H9 (cell line): Measurements from ENCODE around the gene ENO3. TPM values are rescaled to one million over a fixed set of nuclear protein-coding genes. Genes with fewer than 3 reads are reported as not detected.

Experiments used
- DNase-seq: peaks from one replicate; pipeline ENCODE4 v3.0.0-alpha.2; 2017
- H2AFZ ChIP-seq: one replicate; pipeline ENCODE4 v1.6.1; 2013; ENCODE audit warnings: mild to moderate bottlenecking, low read length, control low read depth, moderate library complexity
- H2AK5ac ChIP-seq: 2 replicates; pipeline ENCODE4 v1.6.1; 2013; ENCODE audit warnings: low read length, control low read depth, mixed read lengths; ENCODE audit not compliant: insufficient read length
- H2BK120ac ChIP-seq: one replicate; pipeline ENCODE4 v1.6.1; 2013; ENCODE audit warnings: low read depth, mild to moderate bottlenecking, low read length, control low read depth, inconsistent platforms; ENCODE audit not compliant: poor library complexity, severe bottlenecking
- H2BK12ac ChIP-seq: 2 replicates; pipeline ENCODE4 v1.6.1; 2013; ENCODE audit warnings: low read length, control low read depth, mixed read lengths, low read depth; ENCODE audit not compliant: insufficient read length
- H2BK15ac ChIP-seq: 2 replicates; pipeline ENCODE4 v1.6.1; 2013; ENCODE audit warnings: low read depth, low read length, control low read depth
- H2BK20ac ChIP-seq: one replicate; pipeline ENCODE4 v1.6.1; 2013; ENCODE audit warnings: low read depth, mild to moderate bottlenecking, low read length, control low read depth, inconsistent platforms; ENCODE audit not compliant: poor library complexity, severe bottlenecking
- H2BK5ac ChIP-seq: 2 replicates; pipeline ENCODE4 v1.6.1; 2013; ENCODE audit warnings: low read length, control low read depth, mixed read lengths; ENCODE audit not compliant: insufficient read length
- H3K14ac ChIP-seq: 2 replicates; pipeline ENCODE4 v1.6.1; 2013; ENCODE audit warnings: low read length, control low read depth; ENCODE audit not compliant: insufficient read depth
- H3K18ac ChIP-seq: 2 replicates; pipeline ENCODE4 v1.6.1; 2013; ENCODE audit warnings: low read depth, mild to moderate bottlenecking, mixed read lengths, low read length, control low read depth; ENCODE audit not compliant: insufficient read length
- H3K23ac ChIP-seq: 2 replicates; pipeline ENCODE4 v1.6.1; 2013; ENCODE audit warnings: low read length, control low read depth, mixed read lengths, low read depth; ENCODE audit not compliant: insufficient read length
- H3K23me2 ChIP-seq: 2 replicates; pipeline ENCODE4 v1.6.1; 2013; ENCODE audit warnings: low read depth, mild to moderate bottlenecking, mixed read lengths, low read length, control low read depth; ENCODE audit not compliant: insufficient read length, poor library complexity, severe bottlenecking
- H3K27ac ChIP-seq: 2 replicates; pipeline ENCODE4 v1.5.1; 2013; ENCODE audit warnings: low read length, control low read depth, mixed read lengths, low read depth; ENCODE audit not compliant: insufficient read length
- H3K27me3 ChIP-seq: 2 replicates; pipeline ENCODE4 v1.6.1; 2013; ENCODE audit warnings: low read length, control low read depth, inconsistent platforms; ENCODE audit not compliant: insufficient read depth
- H3K4ac ChIP-seq: 2 replicates; pipeline ENCODE4 v1.6.1; 2013; ENCODE audit warnings: low read depth, mild to moderate bottlenecking, control low read depth, inconsistent platforms, low read length, moderate library complexity
- H3K4me1 ChIP-seq: 2 replicates; pipeline ENCODE4 v1.6.1; 2013; ENCODE audit warnings: low read length, control low read depth, inconsistent platforms; ENCODE audit not compliant: insufficient read depth
- H3K4me2 ChIP-seq: 2 replicates; pipeline ENCODE4 v1.6.1; 2013; ENCODE audit warnings: low read length, control low read depth, mixed read lengths; ENCODE audit not compliant: insufficient read length, insufficient read depth
- H3K56ac ChIP-seq: 2 replicates; pipeline ENCODE4 v1.6.1; 2013; ENCODE audit warnings: low read depth, mild to moderate bottlenecking, mixed read lengths, low read length, control low read depth; ENCODE audit not compliant: insufficient read length
- H3K79me1 ChIP-seq: 2 replicates; pipeline ENCODE4 v1.6.1; 2013; ENCODE audit warnings: low read depth, mild to moderate bottlenecking, moderate library complexity, low read length, control low read depth, inconsistent platforms; ENCODE audit not compliant: insufficient read depth, poor library complexity, severe bottlenecking
- H3K79me2 ChIP-seq: 2 replicates; pipeline ENCODE4 v1.6.1; 2013; ENCODE audit warnings: low read length, control low read depth, inconsistent platforms; ENCODE audit not compliant: insufficient read depth
- H3K9ac ChIP-seq: 2 replicates; pipeline ENCODE4 v1.6.1; 2013; ENCODE audit warnings: low read length, control low read depth, mixed read lengths; ENCODE audit not compliant: insufficient read length; ENCODE audit errors: extremely low read depth
- H3K9me3 ChIP-seq: one replicate; pipeline ENCODE4 v1.6.1; 2013; ENCODE audit warnings: low read depth, low read length, inconsistent platforms; ENCODE audit not compliant: control insufficient read depth
- H3T11ph ChIP-seq: one replicate; pipeline ENCODE4 v1.6.1; 2013; ENCODE audit warnings: mild to moderate bottlenecking, low read length, control low read depth, inconsistent platforms
- H4K20me1 ChIP-seq: one replicate; pipeline ENCODE4 v1.6.1; 2013; ENCODE audit not compliant: control insufficient read depth, insufficient read length, insufficient read depth
- H4K5ac ChIP-seq: 2 replicates; pipeline ENCODE4 v1.6.1; 2013; ENCODE audit warnings: low read depth, mild to moderate bottlenecking, mixed read lengths, low read length, control low read depth; ENCODE audit not compliant: insufficient read length
- H4K8ac ChIP-seq: replicated peaks from 2 replicates; pipeline ENCODE4 v1.6.1; 2013; ENCODE audit warnings: low read length, control low read depth, mixed read lengths, low read depth; ENCODE audit not compliant: insufficient read length
- H4K91ac ChIP-seq: 2 replicates; pipeline ENCODE4 v1.6.1; 2013; ENCODE audit warnings: low read depth, mild to moderate bottlenecking, moderate library complexity, mixed read lengths, low read length, control low read depth; ENCODE audit not compliant: insufficient read length
- H3K27ac Mint-ChIP-seq, 3 experiments: 2 replicates in 2 of 3; 3 replicates in 1 of 3; pipeline ENCODE4 v1.8.0; 2020 to 2021; ENCODE audit warnings: mixed read lengths in 3 of 3, mild to moderate bottlenecking in 1 of 3, moderate library complexity in 1 of 3
- H3K27me3 Mint-ChIP-seq: 2 replicates; pipeline ENCODE4 v1.8.0; 2021; ENCODE audit warnings: low read depth, mild to moderate bottlenecking, moderate library complexity, mixed read lengths
- H3K36me3 Mint-ChIP-seq, 3 experiments: 2 replicates in 2 of 3; 3 replicates in 1 of 3; pipeline ENCODE4 v1.8.0; 2020 to 2021; ENCODE audit warnings: low read depth in 3 of 3, mixed read lengths in 3 of 3; ENCODE audit not compliant: insufficient read depth in 1 of 3
- H3K4me1 Mint-ChIP-seq, 2 experiments: 2 replicates each; pipeline ENCODE4 v1.8.0; 2020; ENCODE audit warnings: mixed read lengths in 2 of 2
- H3K4me3 Mint-ChIP-seq, 2 experiments: 2 replicates in 1 of 2; 3 replicates in 1 of 2; pipeline ENCODE4 v1.8.0; 2020 to 2021; ENCODE audit warnings: mild to moderate bottlenecking in 2 of 2, mixed read lengths in 2 of 2, moderate library complexity in 1 of 2
- H3K9me3 Mint-ChIP-seq, 2 experiments: 2 replicates in 1 of 2; 3 replicates in 1 of 2; pipeline ENCODE4 v1.8.0; 2020; ENCODE audit warnings: mild to moderate bottlenecking in 2 of 2, mixed read lengths in 2 of 2, moderate library complexity in 1 of 2
- WGBS: extraction: QIAGEN DNeasy Blood & Tissue Kit; methylation state at CpG from one replicate; pipeline ENCODE4 v1.1.7; 2013; ENCODE audit warnings: missing lambda C conversion rate, low lambda C conversion rate, mixed read lengths; ENCODE audit not compliant: insufficient read length; ENCODE audit errors: extremely low coverage; 5-methylcytosine and 5-hydroxymethylcytosine counted together
- total RNA-seq: library from RNA; stranded (reverse); gene quantifications from 2 replicates; pipeline ENCODE4 v1.2.1, GENCODE V29; 2021
- TF ChIP-seq, protein P1 (sequence below): fragments of 200-600 bp; sonication (generic); conservative IDR thresholded peaks from 3 replicates; pipeline ENCODE4 v1.8.0; 2021; ENCODE audit warnings: antibody characterized with exemption, mild to moderate bottlenecking

ENO3 gene
- total RNA-seq, 1 experiment from 2014 or later: 25.4 TPM

GRCh38 chr17:4951486-4951885 lies 567 bp downstream of the ENO3 start:
- Histone ChIP-seq H4K20me1 (no peaks in the 10 kb centered on the region), H4K91ac (no peak overlapping the region), H3K4me2 (peak overlapping the region; percentile 72), H4K5ac (no peak overlapping the region), H3K4me1 (peaks cover 4% of the 10 kb centered on the region; the same call in 1 of the 2 replicates), H3K27me3 (no peaks in the 10 kb centered on the region), H3K23me2 (peaks cover 23% of the 10 kb centered on the region), H3T11ph (no peak overlapping the region), H2AK5ac (no peak overlapping the region), H2BK120ac (no peak overlapping the region), H3K4ac (no peak overlapping the region), H3K14ac (no peak overlapping the region), H3K27ac (no peak overlapping the region), H2BK12ac (no peak overlapping the region), H2AFZ (no peak overlapping the region), H2BK5ac (no peak overlapping the region), H3K56ac (no peak overlapping the region), H3K9ac (no peak overlapping the region), H3K79me2 (peaks cover 8% of the 10 kb centered on the region; the same call in 1 of the 2 replicates), H3K23ac (no peak overlapping the region), H3K18ac (no peak overlapping the region), H3K79me1 (peaks cover 3% of the 10 kb centered on the region), H2BK20ac (no peak overlapping the region), H3K9me3 (no peaks in the 10 kb centered on the region), H2BK15ac (no peak overlapping the region), H4K8ac (no peak overlapping the region)
- no CpG with 5 or more reads among the region's 3 CpGs for WGBS
- no peaks in the 10 kb centered on the region; the same call in 1 of the 2 replicates for H3K27me3 Mint-ChIP-seq
- H3K27ac Mint-ChIP-seq: peak overlapping the region; percentile 10 to 94 (median 58); a peak in 4 of 7 replicates
- H3K36me3 Mint-ChIP-seq: peaks cover 5 to 11% (median 6%) of the 10 kb centered on the region in 3 experiments
- H3K4me1 Mint-ChIP-seq: peaks cover 32 to 34% of the 10 kb centered on the region in 2 experiments
- peaks cover 0 to 2% of the 10 kb centered on the region in 2 experiments; a peak in 1 of 5 replicates for H3K9me3 Mint-ChIP-seq
- H3K4me3 Mint-ChIP-seq: peak overlapping the region; percentile 87 to 95
- DNase-seq: no peak
- TF ChIP-seq, protein P1, sequence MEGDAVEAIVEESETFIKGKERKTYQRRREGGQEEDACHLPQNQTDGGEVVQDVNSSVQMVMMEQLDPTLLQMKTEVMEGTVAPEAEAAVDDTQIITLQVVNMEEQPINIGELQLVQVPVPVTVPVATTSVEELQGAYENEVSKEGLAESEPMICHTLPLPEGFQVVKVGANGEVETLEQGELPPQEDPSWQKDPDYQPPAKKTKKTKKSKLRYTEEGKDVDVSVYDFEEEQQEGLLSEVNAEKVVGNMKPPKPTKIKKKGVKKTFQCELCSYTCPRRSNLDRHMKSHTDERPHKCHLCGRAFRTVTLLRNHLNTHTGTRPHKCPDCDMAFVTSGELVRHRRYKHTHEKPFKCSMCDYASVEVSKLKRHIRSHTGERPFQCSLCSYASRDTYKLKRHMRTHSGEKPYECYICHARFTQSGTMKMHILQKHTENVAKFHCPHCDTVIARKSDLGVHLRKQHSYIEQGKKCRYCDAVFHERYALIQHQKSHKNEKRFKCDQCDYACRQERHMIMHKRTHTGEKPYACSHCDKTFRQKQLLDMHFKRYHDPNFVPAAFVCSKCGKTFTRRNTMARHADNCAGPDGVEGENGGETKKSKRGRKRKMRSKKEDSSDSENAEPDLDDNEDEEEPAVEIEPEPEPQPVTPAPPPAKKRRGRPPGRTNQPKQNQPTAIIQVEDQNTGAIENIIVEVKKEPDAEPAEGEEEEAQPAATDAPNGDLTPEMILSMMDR: no peak
